Adrenal gland (tissue), 12 donors: ENCODE data around the gene RGL4. TPM values are rescaled to one million over a fixed set of nuclear protein-coding genes. Genes with fewer than 3 reads are reported as not detected.

Experiments
- DNase-seq, 7 donors: peaks; one replicate each; pipeline ENCODE4 v3.0.0-alpha.2; 2019 to 2020
- H3K27ac ChIP-seq, 5 donors: fragments of 200-600 bp; sonication (generic) in 4 of 5; 1 replicate in 3 of 5; 2 replicates in 2 of 5; pipeline versions ENCODE4 v1.5.1 to v1.8.0; 2016 to 2020; ENCODE audit warnings: mild to moderate bottlenecking in 1 of 5
- H3K27me3 ChIP-seq: fragments of 200-600 bp; 2 replicates; pipeline ENCODE4 v1.8.0; 2021
- H3K36me3 ChIP-seq, 2 donors: fragments of 200-600 bp; replicated peaks in 1 of 2; 1 replicate in 1 of 2; 2 replicates in 1 of 2; pipeline versions ENCODE4 v1.5.1 to v1.8.0; 2018 to 2022
- H3K4me1 ChIP-seq, 2 donors: fragments of 200-600 bp; replicated peaks in 1 of 2; 1 replicate in 1 of 2; 2 replicates in 1 of 2; pipeline versions ENCODE4 v1.5.1 to v1.8.0; 2018 to 2021
- H3K4me3 ChIP-seq, 4 donors: fragments of 200-600 bp; sonication (generic) in 3 of 4; one replicate each; pipeline ENCODE4 v1.5.1; 2016 to 2018
- H3K9me3 ChIP-seq, 3 donors: fragments of 200-600 bp; sonication (generic) in 1 of 3; replicated peaks in 1 of 3; 1 replicate in 2 of 3; 2 replicates in 1 of 3; pipeline versions ENCODE4 v1.5.1 to v1.8.0; 2016 to 2021
- CTCF ChIP-seq, 6 experiments: fragments of 450-650 bp in 4 of 6; fragments of 200-600 bp in 2 of 6; sonication (generic) in 1 of 6; IDR thresholded peaks; 1 replicate in 5 of 6; 2 replicates in 1 of 6; pipeline versions ENCODE4 v1.5.1 to v1.8.0; 2016 to 2021; ENCODE audit warnings: antibody characterized with exemption in 6 of 6, mild to moderate bottlenecking in 2 of 6, moderate library complexity in 1 of 6
- POLR2A ChIP-seq, 2 donors: fragments of 450-650 bp; IDR thresholded peaks; one replicate each; pipeline ENCODE4 v1.6.1; 2017; ENCODE audit warnings: antibody characterized with exemption in 2 of 2, mild to moderate bottlenecking in 2 of 2, moderate library complexity in 1 of 2
- WGBS, 4 donors: extraction: QIAGEN DNeasy Blood & Tissue Kit in 2 of 4; methylation state at CpG; one replicate each; pipeline versions ENCODE4 v1.1.5 to v1.1.7; 2013 to 2017; 5-methylcytosine and 5-hydroxymethylcytosine counted together
- intact Hi-C, 2 donors: fragments of 100-400 bp; cut with DNase I; formaldehyde crosslinking; loops; one replicate each; pipeline versions ENCODE4 v1.14.1 to v1.15.0; 2022 to 2023
- polyA plus RNA-seq, 3 donors: library from polyadenylated mRNA; stranded (reverse); fragments of 200-250 nt in 2 of 3; fragments of 350-450 nt in 1 of 3; fragmentation: Illumina TruSeq in 1 of 3; extraction: RNeasy Lipid Tissue Mini Kit (QIAGEN cat#74804) in 1 of 3; gene quantifications; one replicate each; pipeline ENCODE4 v1.2.3, GENCODE V29; 2013 to 2014
- total RNA-seq, 9 donors: library from RNA; depleted of rRNA in 4 of 9; stranded (reverse); fragments of >200 nt in 4 of 9; fragments of 120-200 nt in 1 of 9; fragmentation: NEBNext Ultra II Directional in 1 of 9; extraction: Animal tissue kit (Norgen Biotek cat#: 25700) in 1 of 9; gene quantifications; one replicate each; pipeline versions ENCODE4 v1.1.0 to v1.2.4, GENCODE V29; 2013 to 2023
- donor health status: healthy with polysubstance abuse.
- donor health status: Bipolar disorder and iron deficiency.
- donor health status: DM: yes; HTN: yes; CAD: no.
- donor health status: DM: no; HTN: no; CAD: no.
- donor health status: DM: no; HTN: no; CAD: no.
- donor health status: DM: yes; HTN: yes; CAD: no.

The RGL4 gene
- total and polyA plus RNA-seq, 12 donors = 0.84 to 3.1 (median 0.88) TPM; not detected in 9

GRCh38 chr22:23709107-23709506 lies 18.3 kb downstream of the RGL4 start:
- Histone ChIP-seq H3K4me3 (no peak overlapping the region), H3K4me1 (no peaks in the 10 kb centered on the region), H3K27ac (no peak overlapping the region), H3K9me3 (no peaks in the 10 kb centered on the region), H3K36me3 (peaks cover 0 to 94% of the 10 kb centered on the region in 2 donors), H3K27me3 (no peaks in the 10 kb centered on the region)
- DNase-seq = no peak
- intact Hi-C loops = no loop called here
- 91 to 98% (median 93%) methylated on average over 2 of the region's 2 CpGs for WGBS, 4 donors
- TF ChIP-seq POLR2A (IDR thresholded peaks at IDR 0.05) = no peak
- TF ChIP-seq CTCF (IDR thresholded peaks at IDR 0.05) = no peak

DNA sequence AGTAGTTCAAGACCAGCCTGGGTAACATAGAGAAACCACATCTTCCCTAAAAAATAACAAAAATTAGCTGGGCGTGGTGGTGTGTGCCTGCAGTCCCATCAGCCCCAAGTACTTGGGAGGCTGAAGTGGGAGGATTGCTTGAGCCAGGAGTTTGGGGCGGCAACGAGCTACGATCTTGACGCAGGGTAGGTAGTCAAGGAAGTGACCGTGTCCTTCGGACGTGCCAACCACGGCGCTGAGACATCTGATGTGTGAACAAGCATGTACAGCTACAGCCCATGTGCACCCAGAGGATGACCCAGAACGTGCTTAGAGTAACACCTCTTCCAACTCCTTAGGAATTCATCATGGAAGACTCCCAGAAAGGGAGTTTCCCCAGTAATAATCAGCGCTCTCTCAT lies 21.4 kb downstream of the RGL4 start:
- intact Hi-C loops = no loop called here
- H3K27ac ChIP-seq = no peak overlapping the region
- 93 to 100% (median 95%) methylated on average over 3 to 12 of the region's 12 CpGs for WGBS, 4 donors
- H3K4me1 ChIP-seq = peaks cover 7 to 14% of the 10 kb centered on the region in 2 donors
- no peaks in the 10 kb centered on the region for H3K27me3 ChIP-seq
- no peaks in the 10 kb centered on the region for H3K9me3 ChIP-seq
- no peak for DNase-seq
- H3K4me3 ChIP-seq = no peak overlapping the region
- H3K36me3 ChIP-seq = peaks cover 0 to 66% of the 10 kb centered on the region in 2 donors
- TF ChIP-seq CTCF (IDR thresholded peaks at IDR 0.05) (no peak), POLR2A (IDR thresholded peaks at IDR 0.05) (no peak)

DNA sequence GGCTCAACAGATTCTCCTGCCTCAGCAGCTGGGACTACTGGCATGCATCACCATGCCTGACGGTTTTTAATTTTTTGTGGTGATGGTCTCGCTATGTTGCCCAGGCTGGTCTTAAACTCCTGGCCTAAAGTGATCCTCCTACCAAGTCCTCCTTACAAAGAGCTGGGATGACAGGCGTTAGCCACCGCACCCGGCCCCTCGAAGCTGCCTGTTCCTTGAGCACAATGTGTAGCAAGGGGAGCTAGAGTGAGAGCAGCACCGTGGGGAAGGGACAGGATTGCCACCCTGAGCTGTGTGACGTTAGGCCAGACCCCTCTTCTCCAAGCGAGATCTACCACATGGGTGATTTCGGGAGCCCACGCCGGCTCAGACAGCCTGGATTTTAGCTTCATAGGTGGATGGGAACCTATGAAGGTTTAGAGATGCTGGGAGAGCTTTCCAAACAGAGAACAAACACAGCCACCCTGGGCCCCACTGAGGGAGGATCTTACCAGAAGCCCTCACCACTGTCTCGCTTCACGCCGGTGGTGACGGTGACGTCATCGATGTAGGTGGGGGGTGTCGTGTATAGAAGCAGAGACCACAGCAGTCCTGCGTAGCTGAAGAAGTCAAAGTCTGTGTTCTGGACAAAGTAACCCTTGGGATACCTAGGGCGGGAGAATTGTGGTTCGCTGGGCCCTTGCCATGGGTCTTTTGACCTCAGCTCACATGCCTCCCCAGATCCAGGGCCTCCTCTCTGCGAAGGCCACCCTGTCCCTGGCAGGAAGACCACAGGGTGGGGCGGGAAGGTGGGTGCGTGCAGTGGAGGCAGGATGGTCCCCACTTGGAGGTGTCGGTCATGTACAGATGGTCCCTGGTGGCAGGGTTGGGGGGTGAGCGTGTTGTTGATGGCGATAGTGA lies 23.1 kb downstream of the RGL4 start:
- intact Hi-C loops = no loop called here
- H3K4me3 ChIP-seq = no peak overlapping the region
- H3K36me3 ChIP-seq = peaks cover 0 to 49% of the 10 kb centered on the region in 2 donors
- no peak for DNase-seq
- H3K27me3 ChIP-seq = no peaks in the 10 kb centered on the region
- no peaks in the 10 kb centered on the region for H3K9me3 ChIP-seq
- H3K4me1 ChIP-seq = peaks cover 7 to 18% of the 10 kb centered on the region in 2 donors
- TF ChIP-seq POLR2A (IDR thresholded peaks at IDR 0.05) (no peak), CTCF (IDR thresholded peaks at IDR 0.05) (no peak)
- H3K27ac ChIP-seq = no peak overlapping the region
- 89 to 95% (median 91%) methylated on average over 17 to 28 of the region's 28 CpGs for WGBS, 4 donors

DNA sequence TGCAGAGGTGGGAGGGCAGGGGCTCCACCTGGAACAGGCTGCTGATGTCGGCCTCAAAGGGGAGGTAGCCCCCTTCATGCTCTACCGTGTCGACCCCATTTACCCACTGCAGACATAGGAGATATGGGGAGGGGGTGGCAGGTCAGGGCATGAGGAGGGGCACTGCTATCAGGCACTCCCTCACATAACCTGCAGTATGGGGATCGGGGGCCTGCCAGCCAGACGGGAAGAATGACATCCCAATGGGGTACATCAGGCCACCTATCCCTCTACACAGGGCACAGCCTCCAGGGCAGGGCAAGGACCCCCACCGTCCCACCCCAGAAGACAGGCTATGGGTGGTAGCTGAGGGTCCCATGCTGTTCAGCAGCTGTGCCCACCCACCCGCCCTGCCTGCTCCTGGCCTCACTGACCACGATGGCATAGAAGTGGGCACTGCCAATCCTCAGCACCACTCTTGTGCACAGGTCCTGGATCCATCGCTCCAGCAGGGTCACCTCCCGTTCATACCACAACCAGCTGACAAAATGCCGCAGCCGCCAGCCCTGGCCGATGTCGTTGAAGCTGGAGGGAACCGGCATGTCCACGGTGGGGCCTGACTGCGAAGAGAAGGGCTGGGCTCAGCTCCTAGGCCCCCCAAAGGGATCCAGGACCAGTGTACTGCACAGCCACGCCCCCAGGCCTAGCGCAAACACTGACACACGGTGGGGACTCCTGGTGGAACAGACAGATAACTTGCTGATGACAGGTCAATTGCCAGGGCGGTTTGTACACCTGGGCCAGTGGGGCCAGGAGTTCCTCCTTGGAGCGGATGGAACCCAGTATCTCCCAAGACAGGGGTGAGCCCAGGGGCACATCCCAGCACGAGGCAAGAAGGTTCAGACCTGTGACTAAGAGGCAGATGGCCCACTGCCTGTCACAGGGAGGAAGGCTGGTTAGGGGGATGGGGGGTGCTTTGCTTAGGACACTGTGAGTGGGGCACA lies 24.1 kb downstream of the RGL4 start:
- 85 to 88% (median 88%) methylated on average over 15 to 23 of the region's 23 CpGs for WGBS, 4 donors
- peak in 1 of 7 donors; percentile 7 for DNase-seq
- intact Hi-C loops = no loop called here
- Histone ChIP-seq H3K27ac (peak overlapping the region in 1 of 5 donors; percentile 76), H3K9me3 (no peaks in the 10 kb centered on the region), H3K4me3 (no peak overlapping the region), H3K27me3 (no peaks in the 10 kb centered on the region), H3K4me1 (peaks cover 7 to 18% of the 10 kb centered on the region in 2 donors), H3K36me3 (peaks cover 0 to 39% of the 10 kb centered on the region in 2 donors)
- no peak for TF ChIP-seq POLR2A (IDR thresholded peaks at IDR 0.05)
- no peak for TF ChIP-seq CTCF (IDR thresholded peaks at IDR 0.05)
